GM12891 (cell line): Measurements from ENCODE around the gene KCNQ2.

Source experiments
- DNase-seq: peaks from one replicate; pipeline ENCODE4 v3.0.0; 2011; ENCODE audit warnings: low spot score; ENCODE audit not compliant: insufficient read length
- FAIRE-seq: peaks from 2 replicates; lab custom pipeline; 2011; peaks lifted over from hg19 to GRCh38; lab: Jason Lieb, UNC
- PAX5 ChIP-seq: IDR thresholded peaks from 2 replicates; pipeline ENCODE4 v1.6.1; 2011; ENCODE audit warnings: low read length, moderate library complexity, mild to moderate bottlenecking; ENCODE audit not compliant: insufficient read depth, severe bottlenecking
- POLR2A ChIP-seq: IDR thresholded peaks from 2 replicates; pipeline ENCODE4 v1.6.1; 2011; ENCODE audit warnings: low read depth, low read length, control low read depth
- POLR2AphosphoS5 ChIP-seq: IDR thresholded peaks from 2 replicates; pipeline ENCODE4 v1.6.1; 2011; ENCODE audit warnings: low read depth, low read length, control low read depth
- POU2F2 ChIP-seq: IDR thresholded peaks from 2 replicates; pipeline ENCODE4 v1.6.1; 2011; ENCODE audit warnings: low read depth, mild to moderate bottlenecking, control low read depth, low read length, moderate library complexity
- SPI1 ChIP-seq: IDR thresholded peaks from 2 replicates; pipeline ENCODE4 v1.6.1; 2011; ENCODE audit warnings: low read depth, low read length, control low read depth
- TAF1 ChIP-seq: IDR thresholded peaks from 2 replicates; pipeline ENCODE4 v1.6.1; 2011; ENCODE audit warnings: low read depth, low read length, control low read depth

Gene KCNQ2

GRCh38 chr20:63435552-63435951 lies 36.9 kb downstream of the KCNQ2 start:
- FAIRE-seq, result no peak
- no peak for DNase-seq
- TF ChIP-seq POU2F2 (no peak), POLR2AphosphoS5 (no peak), SPI1 (no peak), POLR2A (no peak), PAX5 (no peak), TAF1 (no peak)

- FAIRE-seq, result peak; percentile 98
- DNase-seq, result peak; percentile 84
Observed at GRCh38 chr20:63434599-63435378, 37.7 kb downstream of the KCNQ2 start.

GRCh38 chr20:63433756-63434531 lies 38.5 kb downstream of the KCNQ2 start:
- no peak for TF ChIP-seq POLR2A
- no peak for TF ChIP-seq PAX5
- no peak for TF ChIP-seq TAF1
- no peak for TF ChIP-seq POU2F2
- no peak for TF ChIP-seq POLR2AphosphoS5
- no peak for TF ChIP-seq SPI1
- no peak for DNase-seq
- peak; percentile 48 for FAIRE-seq

More at GRCh38 chr20:63434599-63435378, 37.7 kb downstream of the KCNQ2 start:
- TF ChIP-seq PAX5 (no peak), POU2F2 (no peak)

DNA sequence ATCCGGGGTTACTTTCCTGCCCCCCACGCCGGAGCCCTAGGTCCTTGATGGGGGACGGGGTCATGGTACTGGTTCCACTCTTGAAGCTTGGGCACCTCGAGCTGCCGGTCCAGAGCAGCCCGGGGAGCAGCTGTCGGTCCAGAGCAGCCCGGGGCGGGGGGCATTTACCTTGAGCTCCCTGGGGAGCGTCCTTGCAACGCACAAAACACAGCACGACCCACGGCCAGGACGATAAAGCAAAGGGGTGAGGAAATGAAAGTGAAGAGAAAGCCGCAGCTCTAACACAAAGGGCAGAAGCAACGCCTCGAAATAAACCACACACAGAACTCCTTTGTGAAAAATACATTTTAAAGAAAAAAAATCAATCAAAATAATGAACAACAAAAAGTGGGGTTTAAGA lies 39.1 kb downstream of the KCNQ2 start:
- FAIRE-seq (no peak), DNase-seq (no peak)

DNA sequence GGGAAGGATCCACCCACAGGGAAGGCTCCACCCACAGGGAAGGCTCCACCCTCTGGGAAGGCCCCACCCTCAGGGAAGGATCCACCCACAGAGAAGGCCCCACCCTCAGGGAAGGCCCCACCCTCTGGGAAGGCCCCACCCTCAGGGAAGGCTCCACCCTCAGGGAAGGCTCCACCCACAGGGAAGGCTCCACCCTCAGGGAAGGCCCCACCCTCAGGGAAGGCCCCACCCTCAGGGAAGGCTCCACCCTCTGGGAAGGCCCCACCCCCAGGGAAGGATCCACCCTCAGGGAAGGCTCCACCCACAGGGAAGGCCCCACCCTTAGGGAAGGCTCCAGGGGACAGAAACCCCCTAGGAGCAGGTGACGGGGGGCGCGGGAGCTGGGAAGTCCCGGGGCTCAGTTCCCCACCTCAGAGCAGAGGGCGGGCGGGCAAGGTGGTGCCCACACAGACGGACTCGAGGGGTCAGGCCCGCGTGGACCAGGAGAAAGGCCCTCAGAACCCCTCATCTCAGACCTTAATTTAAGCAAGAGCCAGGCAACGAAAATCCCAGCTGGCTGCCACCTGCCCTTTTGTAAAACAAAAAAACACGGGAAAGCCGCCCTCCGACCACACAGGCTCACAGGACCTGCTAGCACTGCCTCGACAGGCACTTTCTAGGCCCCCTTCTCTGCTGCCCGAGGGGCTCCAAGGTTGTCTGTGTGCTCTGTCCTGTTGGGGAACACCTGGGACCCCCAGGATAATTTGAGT lies 39.7 kb downstream of the KCNQ2 start:
- no peak for DNase-seq
- FAIRE-seq, result no peak
- TF ChIP-seq TAF1, result no peak
- no peak for TF ChIP-seq POLR2A
- no peak for TF ChIP-seq POLR2AphosphoS5
- TF ChIP-seq SPI1, result no peak
- TF ChIP-seq POU2F2, result no peak
- no peak for TF ChIP-seq PAX5

More for the DNA sequence above, 39.1 kb downstream of the KCNQ2 start:
- TF ChIP-seq POLR2A (no peak), POU2F2 (no peak), SPI1 (peak; percentile 74), PAX5 (no peak)

DNA sequence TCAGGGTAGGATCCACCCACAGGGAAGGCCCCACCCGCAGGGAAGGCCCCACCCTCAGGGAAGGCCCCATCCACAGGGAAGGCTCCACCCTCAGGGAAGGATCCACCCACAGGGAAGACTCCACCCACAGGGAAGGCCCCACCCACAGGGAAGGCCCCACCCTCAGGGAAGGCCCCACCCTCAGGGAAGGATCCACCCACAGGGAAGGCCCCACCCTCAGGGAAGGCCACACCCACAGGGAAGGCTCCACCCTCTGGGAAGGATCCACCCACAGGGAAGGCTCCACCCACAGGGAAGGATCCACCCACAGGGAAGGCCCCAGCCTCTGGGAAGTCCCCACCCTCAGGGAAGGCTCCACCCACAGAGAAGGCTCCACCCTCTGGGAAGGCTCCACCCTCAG lies 40.5 kb downstream of the KCNQ2 start:
- TF ChIP-seq SPI1, result no peak
- TF ChIP-seq TAF1, result no peak
- no peak for FAIRE-seq
- no peak for DNase-seq

DNA sequence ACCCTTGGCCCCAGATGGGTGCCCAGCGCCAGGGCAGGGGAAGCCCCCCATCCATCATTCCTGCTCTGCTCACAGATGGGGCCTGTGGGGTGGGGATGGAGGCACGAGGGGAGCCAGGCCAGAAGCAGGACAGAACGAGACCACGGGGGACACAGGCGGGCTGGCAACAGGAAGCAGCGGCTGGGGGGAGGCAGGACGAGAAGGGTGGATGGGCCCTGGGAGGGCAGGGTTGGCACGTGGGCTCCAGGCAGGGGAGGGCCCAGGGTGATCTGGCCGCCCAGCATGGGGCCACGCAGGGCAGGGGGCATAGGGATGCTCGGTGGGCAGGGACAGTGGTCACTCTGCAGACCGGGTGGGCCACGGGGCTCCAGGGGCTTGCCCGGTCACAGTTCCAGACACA lies 41.6 kb downstream of the KCNQ2 start:
- no peak for TF ChIP-seq POLR2AphosphoS5
- TF ChIP-seq POLR2A, result no peak
- no peak for TF ChIP-seq SPI1
- no peak for TF ChIP-seq PAX5
- TF ChIP-seq POU2F2, result no peak
- no peak for TF ChIP-seq TAF1
- DNase-seq, result no peak
- no peak for FAIRE-seq

DNA sequence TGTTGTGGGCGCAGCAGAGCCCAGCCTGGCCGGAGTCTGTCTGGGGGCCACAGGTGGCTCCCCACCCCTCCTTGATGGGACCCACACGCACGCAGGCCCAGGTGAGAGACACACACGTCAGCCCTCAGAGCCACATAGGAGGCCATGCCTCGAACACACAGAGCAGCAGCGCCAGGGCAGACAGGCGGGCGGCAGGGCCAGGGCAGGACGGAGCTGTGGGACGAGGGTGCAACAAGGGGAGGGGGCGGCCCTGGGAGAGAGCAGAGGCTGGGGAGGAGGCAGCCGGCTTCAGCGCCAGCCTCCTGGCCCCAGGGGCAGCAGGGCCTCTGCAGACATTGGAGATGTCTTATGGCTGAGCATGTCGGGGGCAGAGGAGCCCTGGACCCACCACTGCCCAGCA lies 42.5 kb downstream of the KCNQ2 start:
- no peak for FAIRE-seq
- DNase-seq, result no peak
- TF ChIP-seq PAX5 (no peak), POLR2A (no peak), TAF1 (no peak), POU2F2 (no peak), POLR2AphosphoS5 (no peak), SPI1 (no peak)

DNA sequence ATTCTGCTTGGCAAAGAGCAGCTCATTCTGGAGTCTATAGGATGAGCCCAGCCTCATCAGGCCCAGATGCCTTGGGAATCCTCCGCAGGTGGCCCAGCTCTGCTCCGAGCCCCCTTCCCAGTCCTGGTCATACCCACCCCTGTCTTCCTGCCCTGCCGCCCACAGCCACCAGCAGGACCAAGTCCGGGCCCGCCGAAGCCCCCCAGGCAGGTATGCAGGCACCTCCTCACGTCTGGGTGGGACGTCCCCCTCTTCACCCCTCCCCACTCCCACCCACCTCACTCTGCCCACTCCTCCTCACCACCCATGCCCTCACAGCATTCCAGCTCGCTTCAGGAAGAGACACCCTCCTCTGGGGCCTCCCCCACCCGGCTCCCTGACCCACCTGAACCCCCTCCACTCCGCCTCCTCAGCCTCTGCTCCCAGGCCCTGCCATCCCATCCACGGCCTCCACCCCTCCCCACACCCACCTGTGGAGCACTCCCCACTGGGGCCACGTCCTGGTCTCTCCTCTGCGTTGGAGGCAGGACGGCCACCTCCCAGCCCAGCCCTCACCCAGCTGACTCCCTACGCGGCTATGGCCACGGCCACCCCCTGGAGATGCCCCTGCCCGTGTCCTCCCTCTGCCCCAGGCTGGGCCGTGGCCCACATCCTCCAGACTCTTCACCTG lies 43.4 kb downstream of the KCNQ2 start:
- TF ChIP-seq POU2F2 (no peak), POLR2AphosphoS5 (no peak), POLR2A (no peak), TAF1 (no peak), SPI1 (no peak), PAX5 (no peak)
- FAIRE-seq, result no peak
- DNase-seq, result no peak

GRCh38 chr20:63427724-63428330 lies 44.6 kb downstream of the KCNQ2 start:
- no peak for FAIRE-seq
- DNase-seq, result no peak
- no peak for TF ChIP-seq POU2F2
